Measurements from ENCODE around the gene DLG2.

DNA sequence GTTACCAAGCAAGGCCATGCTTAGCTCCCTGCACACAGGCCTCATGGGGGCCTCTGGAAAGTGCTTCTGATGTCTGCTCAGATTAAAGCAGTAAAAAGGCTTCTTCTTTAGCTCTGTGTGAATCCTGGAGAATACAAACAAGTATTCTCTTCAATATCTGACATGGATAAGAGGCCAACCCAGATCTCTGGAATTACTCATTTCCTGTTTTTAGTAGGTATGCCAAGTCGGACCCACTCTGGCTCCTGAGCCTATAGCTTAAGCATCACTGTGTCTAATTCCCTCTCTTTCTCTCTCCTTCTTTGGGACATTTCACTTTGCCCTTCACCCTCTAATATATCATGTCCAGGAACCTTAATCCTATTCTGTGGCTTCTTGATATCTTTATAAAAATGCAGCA, 1811.4 kb downstream of the DLG2 start:
- TF ChIP-seq CTCF (IDR thresholded peaks at IDR 0.05) (no peak), POLR2AphosphoS5 (IDR thresholded peaks at IDR 0.05) (no peak)
